LNCAP (cell line): ENCODE results near the gene MYH15.

Experiments
- TF ChIP-seq, protein P1 (sequence below): fragments of 450-650 bp; IDR thresholded peaks from 2 replicates; pipeline ENCODE4 v1.5.1; 2017; ENCODE audit warnings: mild to moderate bottlenecking

Gene MYH15

GRCh38 chr3:108471426-108471825 lies 39.0 kb downstream of the MYH15 start:
- TF ChIP-seq, protein P1, sequence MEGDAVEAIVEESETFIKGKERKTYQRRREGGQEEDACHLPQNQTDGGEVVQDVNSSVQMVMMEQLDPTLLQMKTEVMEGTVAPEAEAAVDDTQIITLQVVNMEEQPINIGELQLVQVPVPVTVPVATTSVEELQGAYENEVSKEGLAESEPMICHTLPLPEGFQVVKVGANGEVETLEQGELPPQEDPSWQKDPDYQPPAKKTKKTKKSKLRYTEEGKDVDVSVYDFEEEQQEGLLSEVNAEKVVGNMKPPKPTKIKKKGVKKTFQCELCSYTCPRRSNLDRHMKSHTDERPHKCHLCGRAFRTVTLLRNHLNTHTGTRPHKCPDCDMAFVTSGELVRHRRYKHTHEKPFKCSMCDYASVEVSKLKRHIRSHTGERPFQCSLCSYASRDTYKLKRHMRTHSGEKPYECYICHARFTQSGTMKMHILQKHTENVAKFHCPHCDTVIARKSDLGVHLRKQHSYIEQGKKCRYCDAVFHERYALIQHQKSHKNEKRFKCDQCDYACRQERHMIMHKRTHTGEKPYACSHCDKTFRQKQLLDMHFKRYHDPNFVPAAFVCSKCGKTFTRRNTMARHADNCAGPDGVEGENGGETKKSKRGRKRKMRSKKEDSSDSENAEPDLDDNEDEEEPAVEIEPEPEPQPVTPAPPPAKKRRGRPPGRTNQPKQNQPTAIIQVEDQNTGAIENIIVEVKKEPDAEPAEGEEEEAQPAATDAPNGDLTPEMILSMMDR: no peak

DNA sequence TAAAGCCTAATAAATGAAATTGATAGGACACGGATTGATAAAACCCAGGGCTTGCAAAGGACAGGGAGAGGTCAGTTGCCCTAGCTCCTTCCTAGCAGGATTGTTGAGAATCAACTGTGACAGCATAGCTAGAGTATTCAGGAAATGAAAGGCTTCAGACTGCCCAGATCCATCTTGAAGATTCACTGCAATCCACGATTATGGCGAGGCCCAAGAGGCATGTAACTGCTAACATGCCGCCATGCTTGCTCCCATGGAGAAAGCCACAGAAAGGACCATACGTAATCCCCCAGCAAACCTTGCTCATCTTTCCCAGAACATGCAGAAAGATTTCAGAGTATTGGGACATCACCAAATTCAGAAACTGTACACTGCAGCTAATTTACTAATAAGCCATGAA lies 41.3 kb downstream of the MYH15 start:
- TF ChIP-seq, protein P1: no peak

DNA sequence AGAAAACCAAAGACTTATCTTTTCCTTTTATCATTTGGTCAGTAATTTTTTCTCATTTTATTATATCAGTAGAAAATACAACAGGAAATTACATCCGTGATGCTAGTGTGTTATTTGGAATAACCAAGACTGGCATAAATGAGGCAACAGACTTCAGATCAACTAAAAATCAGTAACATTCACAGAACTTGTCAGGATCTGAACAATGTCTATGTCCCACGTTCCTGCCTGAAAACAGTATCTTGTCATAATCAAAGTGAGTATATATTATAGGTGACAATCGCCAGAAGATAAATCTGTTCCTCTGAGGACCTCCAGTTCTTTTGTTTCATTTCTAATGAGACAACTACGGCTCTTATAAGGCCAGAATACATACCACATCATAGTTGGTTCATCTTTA lies 41.8 kb downstream of the MYH15 start:
- TF ChIP-seq, protein P1: no peak

DNA sequence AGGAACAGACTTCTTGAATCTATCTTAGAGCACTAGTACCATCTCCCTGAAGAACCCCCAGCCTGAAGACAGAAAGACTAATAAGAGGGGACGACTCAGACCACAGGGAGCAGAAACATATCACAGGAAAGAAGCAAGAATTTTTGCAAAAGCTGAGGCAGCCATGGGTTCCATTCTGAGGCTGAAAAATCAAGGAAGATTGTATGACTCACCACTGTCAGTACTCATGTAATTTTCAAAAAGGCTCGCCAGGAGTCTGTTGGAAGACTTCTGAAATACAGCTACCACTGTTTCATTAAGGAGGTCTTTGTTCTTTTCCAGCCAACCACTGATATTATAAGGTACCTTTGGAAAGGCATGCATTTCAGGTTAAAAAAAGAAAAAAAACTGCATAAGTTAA lies 47.5 kb downstream of the MYH15 start:
- TF ChIP-seq, protein P1: no peak

- TF ChIP-seq, protein P1: no peak
These were observed 48.7 kb downstream of the MYH15 start for GRCh38 chr3:108461661-108462111.

DNA sequence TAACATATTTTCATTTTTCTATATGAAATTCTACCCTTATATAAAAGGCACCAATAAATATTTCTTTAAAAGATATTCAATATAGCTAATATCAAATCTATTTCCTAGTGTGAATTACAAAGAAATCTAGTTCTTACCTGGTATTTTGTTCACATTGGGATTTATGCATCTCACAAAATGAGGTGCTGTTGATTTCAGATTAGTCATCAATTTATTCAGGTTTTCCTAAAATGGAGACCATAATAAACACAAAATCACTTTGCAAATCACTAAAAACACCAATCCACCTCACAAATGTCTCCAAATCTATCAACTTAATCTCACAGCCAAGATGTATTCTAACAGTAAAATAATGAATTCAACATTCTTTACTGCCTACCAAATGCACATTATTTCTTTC lies 51.2 kb downstream of the MYH15 start:
- TF ChIP-seq, protein P1: no peak

DNA sequence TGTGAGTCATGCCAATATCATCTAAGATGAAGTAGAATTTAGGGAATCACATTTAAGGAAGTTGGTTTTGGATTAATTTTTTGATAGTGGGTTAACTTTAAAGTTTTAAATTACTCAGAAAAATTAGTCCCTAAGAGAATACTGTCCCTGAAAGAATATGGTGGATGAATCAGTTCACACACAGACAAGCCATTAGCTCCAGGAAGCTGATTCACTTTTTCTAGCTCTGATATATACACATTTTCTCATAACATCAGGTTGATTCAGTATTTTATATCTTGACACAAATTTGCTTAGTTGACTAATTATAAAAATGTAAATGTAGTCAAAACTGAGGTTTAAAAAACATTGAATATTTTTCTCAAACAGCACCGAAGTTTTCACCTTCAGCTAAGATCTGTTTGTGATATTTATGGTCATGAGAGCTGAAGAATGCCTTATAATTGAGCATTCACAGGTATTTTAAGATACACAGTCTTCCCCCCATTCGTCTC lies 55.1 kb downstream of the MYH15 start:
- TF ChIP-seq, protein P1: no peak

DNA sequence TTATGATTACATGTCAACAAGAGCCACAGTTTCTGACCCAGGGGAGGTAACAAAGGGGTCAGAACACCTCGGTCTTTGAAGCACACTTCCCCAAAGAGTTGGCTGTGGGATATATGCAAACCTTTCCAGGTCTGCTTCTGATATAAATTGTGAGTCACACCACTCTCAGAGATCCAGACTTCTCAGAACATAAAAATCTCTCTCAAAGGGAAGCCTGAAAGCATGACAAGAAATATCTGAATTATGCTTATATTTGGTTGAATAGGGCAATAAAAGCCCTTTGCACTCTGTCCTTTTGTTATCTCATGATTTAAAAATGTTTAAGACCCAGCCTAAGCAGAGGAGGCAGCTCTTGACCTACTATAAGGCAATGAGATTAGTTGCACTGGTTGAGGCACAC lies 56.8 kb downstream of the MYH15 start:
- TF ChIP-seq, protein P1: no peak
